C4-2B (cell line): Measurements from ENCODE around the gene GSDME.

Source experiments
- CTCF ChIP-seq: fragments of 450-650 bp; conservative IDR thresholded peaks from 2 replicates; pipeline ENCODE4 v1.5.1; 2017; ENCODE audit warnings: mild to moderate bottlenecking
- ZFX ChIP-seq: fragments of 450-650 bp; IDR thresholded peaks from 2 replicates; pipeline ENCODE4 v1.6.1; 2017

DNA sequence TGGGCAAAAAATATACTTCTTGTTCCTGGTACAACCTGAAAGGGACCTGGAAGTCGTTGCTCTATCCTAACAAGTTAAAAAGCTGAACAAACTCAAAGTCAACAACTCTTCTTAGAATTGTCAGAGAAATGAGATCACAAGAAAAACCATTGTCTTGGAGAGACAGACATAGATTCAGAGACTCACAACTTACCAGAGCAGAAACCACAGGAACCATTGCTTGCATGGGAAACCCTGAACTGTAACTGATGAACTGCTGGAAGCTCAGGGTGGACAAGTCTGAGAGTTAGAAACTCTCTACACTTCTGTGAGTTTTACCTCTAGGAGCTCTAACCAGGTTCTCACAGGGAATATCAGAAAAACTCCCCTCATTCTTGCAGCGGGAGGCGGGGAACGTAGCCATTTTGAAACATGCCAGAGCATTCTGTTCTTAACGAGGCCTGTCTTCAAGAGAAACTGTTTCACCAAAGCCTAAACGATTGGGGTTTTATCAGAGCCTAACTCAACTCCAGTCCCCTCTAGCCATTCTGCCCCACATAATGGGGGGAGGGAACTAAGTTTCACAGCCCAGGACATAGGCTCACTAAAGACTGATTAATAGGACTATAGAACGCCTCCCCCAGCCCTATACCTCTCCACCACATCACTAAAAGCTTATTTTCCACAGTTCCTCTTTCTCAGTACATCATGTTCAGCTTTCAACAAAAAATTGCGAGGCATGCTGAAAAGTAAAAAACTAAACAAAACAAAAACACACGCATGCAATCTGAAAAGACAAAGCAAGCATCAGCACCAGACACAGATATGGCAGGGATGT, 12.0 kb upstream of the GSDME start:
- TF ChIP-seq CTCF: no peak
- TF ChIP-seq ZFX: no peak
